HUES48 (cell line): ENCODE measurements around the gene ATAT1.
"Not testable (repeated sequence)": the region's sequence is repeated elsewhere in the genome, so short reads cannot be mapped to it uniquely, and the experiment has no call there.

Source experiments
- H3K27ac ChIP-seq: one replicate; pipeline ENCODE4 v1.7.0; 2013; ENCODE audit warnings: low read depth, low read length, inconsistent platforms
- H3K27me3 ChIP-seq: 2 replicates; pipeline ENCODE4 v1.6.1; 2013; ENCODE audit warnings: mild to moderate bottlenecking, low read length; ENCODE audit not compliant: control insufficient read depth, insufficient read depth
- H3K36me3 ChIP-seq: 2 replicates; pipeline ENCODE4 v1.6.1; 2013; ENCODE audit warnings: low read length; ENCODE audit not compliant: control insufficient read depth, insufficient read depth
- H3K4me1 ChIP-seq: 2 replicates; pipeline ENCODE4 v1.6.1; 2013; ENCODE audit warnings: mild to moderate bottlenecking, low read length; ENCODE audit not compliant: control insufficient read depth, insufficient read depth
- H3K4me3 ChIP-seq: 2 replicates; pipeline ENCODE4 v1.5.1; 2013; ENCODE audit warnings: mild to moderate bottlenecking, low read depth, low read length
- H3K9ac ChIP-seq: 2 replicates; pipeline ENCODE4 v1.6.1; 2013; ENCODE audit warnings: mild to moderate bottlenecking, low read depth, low read length, moderate library complexity
- H3K9me3 ChIP-seq: 2 replicates; pipeline ENCODE4 v1.6.1; 2013; ENCODE audit warnings: low read length; ENCODE audit not compliant: control insufficient read depth, insufficient read depth

The ATAT1 gene

GRCh38 chr6:30626484-30627366 lies at the start of gene ATAT1:
ATAT1 (plus strand) TSS chr6:30626874.
- Histone ChIP-seq H3K9ac (peak within 1 kb of the TSS; percentile 58), H3K4me3 (peak within 1 kb of the TSS; percentile 72), H3K9me3 (no peaks in the 10 kb centered on the region), H3K4me1 (peaks cover 10% of the 10 kb centered on the region; the same call in 1 of the 2 replicates), H3K27me3 (no peaks in the 10 kb centered on the region), H3K36me3 (peaks cover 68% of the 10 kb centered on the region), H3K27ac (peak within 1 kb of the TSS; percentile 82)

- no peaks in the 10 kb centered on the region for H3K4me1 ChIP-seq
- H3K4me3 ChIP-seq, result no peak overlapping the region
- peaks cover 84% of the 10 kb centered on the region for H3K36me3 ChIP-seq
- no peaks in the 10 kb centered on the region; the same call in 1 of the 2 replicates for H3K9me3 ChIP-seq
- H3K9ac ChIP-seq, result no peak overlapping the region
- H3K27ac ChIP-seq, result no peak overlapping the region
- H3K27me3 ChIP-seq, result no peaks in the 10 kb centered on the region
Measured at GRCh38 chr6:30578051-30578450, 48.6 kb upstream of the ATAT1 start.

GRCh38 chr6:30583921-30584320 lies 42.8 kb upstream of the ATAT1 start:
- H3K36me3 ChIP-seq, result peaks cover 95% of the 10 kb centered on the region

GRCh38 chr6:30589754-30590358 lies 36.8 kb upstream of the ATAT1 start:
- H3K27ac ChIP-seq, result no peak overlapping the region
- H3K36me3 ChIP-seq, result peaks cover 94% of the 10 kb centered on the region
- no peak overlapping the region for H3K9ac ChIP-seq
- H3K27me3 ChIP-seq, result no peaks in the 10 kb centered on the region
- no peak overlapping the region for H3K4me3 ChIP-seq
- H3K9me3 ChIP-seq, result no peaks in the 10 kb centered on the region
- no peaks in the 10 kb centered on the region for H3K4me1 ChIP-seq

More at GRCh38 chr6:30583921-30584320, 42.8 kb upstream of the ATAT1 start:
- no peak overlapping the region for H3K9ac ChIP-seq
- H3K4me1 ChIP-seq, result no peaks in the 10 kb centered on the region
- no peak overlapping the region for H3K27ac ChIP-seq
- H3K4me3 ChIP-seq, result no peak overlapping the region
- no peaks in the 10 kb centered on the region for H3K9me3 ChIP-seq
- H3K27me3 ChIP-seq, result no peaks in the 10 kb centered on the region

- Histone ChIP-seq H3K4me3 (no peak overlapping the region), H3K27me3 (no peaks in the 10 kb centered on the region), H3K9ac (no peak overlapping the region)
Measured at GRCh38 chr6:30590509-30590908, 36.2 kb upstream of the ATAT1 start.

GRCh38 chr6:30591008-30591407 lies 35.7 kb upstream of the ATAT1 start:
- H3K9me3 ChIP-seq, result no peaks in the 10 kb centered on the region
- no peak overlapping the region for H3K4me3 ChIP-seq
- no peak overlapping the region for H3K27ac ChIP-seq
- H3K27me3 ChIP-seq, result no peaks in the 10 kb centered on the region
- peaks cover 85% of the 10 kb centered on the region for H3K36me3 ChIP-seq
- H3K4me1 ChIP-seq, result no peaks in the 10 kb centered on the region
- H3K9ac ChIP-seq, result no peak overlapping the region

More at GRCh38 chr6:30590509-30590908, 36.2 kb upstream of the ATAT1 start:
- Histone ChIP-seq H3K36me3 (peaks cover 90% of the 10 kb centered on the region), H3K27ac (no peak overlapping the region), H3K9me3 (no peaks in the 10 kb centered on the region), H3K4me1 (no peaks in the 10 kb centered on the region)

GRCh38 chr6:30592287-30592686 lies 34.4 kb upstream of the ATAT1 start:
- peaks cover 72% of the 10 kb centered on the region for H3K36me3 ChIP-seq
- no peaks in the 10 kb centered on the region for H3K4me1 ChIP-seq
- no peak overlapping the region for H3K9ac ChIP-seq
- H3K27ac ChIP-seq, result no peak overlapping the region
- H3K27me3 ChIP-seq, result no peaks in the 10 kb centered on the region
- H3K9me3 ChIP-seq, result no peaks in the 10 kb centered on the region
- H3K4me3 ChIP-seq, result no peak overlapping the region

- peak overlapping the region; percentile 16 for H3K27ac ChIP-seq
- H3K27me3 ChIP-seq, H3K4me3 ChIP-seq, H3K4me1 ChIP-seq, H3K9me3 ChIP-seq, H3K9ac ChIP-seq: not testable (repeated sequence)
- H3K36me3 ChIP-seq, result peaks cover 52% of the 10 kb centered on the region
Measured at GRCh38 chr6:30597315-30598144, 29.1 kb upstream of the ATAT1 start.

GRCh38 chr6:30598912-30599624 lies 27.6 kb upstream of the ATAT1 start:
- no peaks in the 10 kb centered on the region for H3K27me3 ChIP-seq
- no peaks in the 10 kb centered on the region for H3K4me1 ChIP-seq
- H3K27ac ChIP-seq, result no peak overlapping the region
- no peaks in the 10 kb centered on the region for H3K9me3 ChIP-seq
- no peak overlapping the region for H3K4me3 ChIP-seq
- peaks cover 57% of the 10 kb centered on the region for H3K36me3 ChIP-seq
- no peak overlapping the region for H3K9ac ChIP-seq

GRCh38 chr6:30599625-30600324 lies 26.9 kb upstream of the ATAT1 start:
- H3K9ac ChIP-seq, result no peak overlapping the region
- no peaks in the 10 kb centered on the region for H3K27me3 ChIP-seq
- H3K27ac ChIP-seq, result no peak overlapping the region
- H3K9me3 ChIP-seq, result 0 out of 2 replicates have a peak, but pooled peaks cover 3% of the 10 kb centered on the region
- no peaks in the 10 kb centered on the region for H3K4me1 ChIP-seq
- H3K4me3 ChIP-seq, result no peak overlapping the region
- H3K36me3 ChIP-seq, result peaks cover 57% of the 10 kb centered on the region
